Astrocyte (in vitro differentiated cells and primary cell): ENCODE results near the gene PRKG1. TPM values are rescaled to one million over a fixed set of nuclear protein-coding genes. Genes with fewer than 3 reads are reported as not detected.

Experiments
- DNase-seq: peaks from one replicate; pipeline ENCODE4 v3.0.0-alpha.2; 2010; ENCODE audit warnings: low read depth
- FAIRE-seq: peaks from 2 replicates; lab custom pipeline; 2011; peaks lifted over from hg19 to GRCh38; lab: Jason Lieb, UNC
- H2AFZ ChIP-seq: 2 replicates; pipeline ENCODE4 v1.6.0; 2012; ENCODE audit warnings: low read depth, low read length, inconsistent platforms
- H3K27ac ChIP-seq: 2 replicates; pipeline ENCODE4 v1.5.1; 2011; ENCODE audit warnings: low read depth, low read length, inconsistent platforms
- H3K27me3 ChIP-seq: 2 replicates; pipeline ENCODE4 v1.6.0; 2011; ENCODE audit warnings: low read length, inconsistent platforms; ENCODE audit not compliant: insufficient read depth
- H3K36me3 ChIP-seq: 2 replicates; pipeline ENCODE4 v1.5.1; 2011; ENCODE audit warnings: low read length, inconsistent platforms; ENCODE audit not compliant: insufficient read depth
- H3K4me1 ChIP-seq: 2 replicates; pipeline ENCODE4 v1.5.1; 2011; ENCODE audit warnings: low read length, inconsistent platforms; ENCODE audit not compliant: insufficient read depth
- H3K4me2 ChIP-seq: 2 replicates; pipeline ENCODE4 v1.6.0; 2012; ENCODE audit warnings: low read length, inconsistent platforms
- H3K4me3 ChIP-seq: 2 replicates; pipeline ENCODE4 v1.5.1; 2011; ENCODE audit warnings: low read depth, mild to moderate bottlenecking, low read length, inconsistent platforms; ENCODE audit not compliant: insufficient read depth
- H3K79me2 ChIP-seq: 2 replicates; pipeline ENCODE4 v1.6.0; 2012; ENCODE audit warnings: mild to moderate bottlenecking, low read length, inconsistent platforms; ENCODE audit not compliant: insufficient read depth
- H3K9ac ChIP-seq: 2 replicates; pipeline ENCODE4 v1.6.0; 2012; ENCODE audit warnings: mild to moderate bottlenecking, low read length, inconsistent platforms
- H3K9me3 ChIP-seq: 2 replicates; pipeline ENCODE4 v1.5.1; 2012; ENCODE audit warnings: low read depth, mild to moderate bottlenecking, low read length, inconsistent platforms; ENCODE audit not compliant: insufficient read depth
- H4K20me1 ChIP-seq: 2 replicates; pipeline ENCODE4 v1.6.0; 2012; ENCODE audit warnings: low read length, inconsistent platforms; ENCODE audit not compliant: insufficient read depth
- H3K27ac Mint-ChIP-seq: one replicate; pipeline ENCODE4 v1.8.0; 2021; ENCODE audit warnings: mild to moderate bottlenecking, mixed read lengths; ENCODE audit not compliant: unreplicated experiment
- H3K27me3 Mint-ChIP-seq: one replicate; pipeline ENCODE4 v1.8.0; 2021; ENCODE audit warnings: low read depth, mixed read lengths; ENCODE audit not compliant: unreplicated experiment
- H3K36me3 Mint-ChIP-seq: one replicate; pipeline ENCODE4 v1.8.0; 2021; ENCODE audit warnings: low read depth, mixed read lengths; ENCODE audit not compliant: unreplicated experiment
- H3K4me1 Mint-ChIP-seq: one replicate; pipeline ENCODE4 v1.8.0; 2021; ENCODE audit warnings: low read depth, mixed read lengths; ENCODE audit not compliant: unreplicated experiment
- H3K4me3 Mint-ChIP-seq: one replicate; pipeline ENCODE4 v1.8.0; 2021; ENCODE audit warnings: mild to moderate bottlenecking, moderate library complexity, mixed read lengths; ENCODE audit not compliant: unreplicated experiment
- H3K9me3 Mint-ChIP-seq: one replicate; pipeline ENCODE4 v1.8.0; 2021; ENCODE audit warnings: mild to moderate bottlenecking, mixed read lengths; ENCODE audit not compliant: unreplicated experiment
- CTCF ChIP-seq: IDR thresholded peaks from 2 replicates; pipeline ENCODE4 v1.5.1; 2011; ENCODE audit warnings: low read depth, mild to moderate bottlenecking, inconsistent platforms, low read length, moderate library complexity; ENCODE audit not compliant: insufficient read depth
- EZH2 ChIP-seq: IDR thresholded peaks from 2 replicates; pipeline ENCODE4 v1.6.1; 2012; ENCODE audit warnings: mild to moderate bottlenecking, low read length, inconsistent platforms; ENCODE audit not compliant: insufficient read depth
- total RNA-seq: library from RNA; stranded (reverse); gene quantifications from 2 replicates; pipeline ENCODE4 v1.2.1, GENCODE V29; 2021

The PRKG1 gene
- total RNA-seq, 1 donor from 2014 or later = 3.1 TPM

- no peaks in the 10 kb centered on the region for H3K27me3 ChIP-seq
- no peak for TF ChIP-seq CTCF
- TF ChIP-seq EZH2 = no peak
- no peaks in the 10 kb centered on the region for H3K79me2 ChIP-seq
- Mint-ChIP-seq H3K27me3 (no peaks in the 10 kb centered on the region), H3K9me3 (no peaks in the 10 kb centered on the region), H3K4me3 (no peak overlapping the region), H3K4me1 (no peaks in the 10 kb centered on the region), H3K27ac (no peak overlapping the region), H3K36me3 (no peaks in the 10 kb centered on the region)
- H3K9ac ChIP-seq = no peak overlapping the region
- no peak overlapping the region for H3K4me2 ChIP-seq
- H4K20me1 ChIP-seq = no peaks in the 10 kb centered on the region
- FAIRE-seq (no peak), DNase-seq (no peak)
- H3K4me1 ChIP-seq = no peaks in the 10 kb centered on the region
- no peak overlapping the region for H3K27ac ChIP-seq
- no peaks in the 10 kb centered on the region for H3K36me3 ChIP-seq
- H3K9me3 ChIP-seq = no peaks in the 10 kb centered on the region
- H3K4me3 ChIP-seq = no peak overlapping the region
- H2AFZ ChIP-seq = no peak overlapping the region
Measured at GRCh38 chr10:51602326-51602725, 528.0 kb downstream of the PRKG1 start.

- Histone ChIP-seq H3K4me2 (no peak overlapping the region), H3K36me3 (no peaks in the 10 kb centered on the region), H3K9ac (no peak overlapping the region), H3K27ac (no peak overlapping the region), H3K27me3 (no peaks in the 10 kb centered on the region), H2AFZ (no peak overlapping the region), H3K4me1 (no peaks in the 10 kb centered on the region), H3K9me3 (no peaks in the 10 kb centered on the region), H4K20me1 (no peaks in the 10 kb centered on the region), H3K4me3 (no peak overlapping the region), H3K79me2 (no peaks in the 10 kb centered on the region)
- no peak for FAIRE-seq
- H3K27ac Mint-ChIP-seq = no peak overlapping the region
- no peaks in the 10 kb centered on the region for H3K36me3 Mint-ChIP-seq
- DNase-seq = no peak
- no peaks in the 10 kb centered on the region for H3K9me3 Mint-ChIP-seq
- no peaks in the 10 kb centered on the region for H3K4me1 Mint-ChIP-seq
- no peak overlapping the region for H3K4me3 Mint-ChIP-seq
- H3K27me3 Mint-ChIP-seq = no peaks in the 10 kb centered on the region
- no peak for TF ChIP-seq CTCF
Measured at GRCh38 chr10:51604579-51604978, 530.3 kb downstream of the PRKG1 start.

GRCh38 chr10:51606825-51607462 is 532.7 kb downstream of the PRKG1 start:
- FAIRE-seq = no peak
- no peak for DNase-seq
- H3K9ac ChIP-seq = no peak overlapping the region
- H3K4me1 ChIP-seq = no peaks in the 10 kb centered on the region
- Mint-ChIP-seq H3K27me3 (no peaks in the 10 kb centered on the region), H3K9me3 (no peaks in the 10 kb centered on the region), H3K4me1 (no peaks in the 10 kb centered on the region), H3K27ac (no peak overlapping the region), H3K36me3 (no peaks in the 10 kb centered on the region), H3K4me3 (no peak overlapping the region)
- no peak overlapping the region for H3K4me3 ChIP-seq
- no peaks in the 10 kb centered on the region for H3K27me3 ChIP-seq
- no peak overlapping the region for H2AFZ ChIP-seq
- no peaks in the 10 kb centered on the region for H3K9me3 ChIP-seq
- H4K20me1 ChIP-seq = no peaks in the 10 kb centered on the region
- no peaks in the 10 kb centered on the region for H3K79me2 ChIP-seq
- no peak for TF ChIP-seq CTCF
- TF ChIP-seq EZH2 = no peak
- H3K4me2 ChIP-seq = no peak overlapping the region
- H3K27ac ChIP-seq = no peak overlapping the region
- no peaks in the 10 kb centered on the region for H3K36me3 ChIP-seq
